ENCODE measurements around the gene POLR3C.
"Not testable (repeated sequence)": the region's sequence is repeated elsewhere in the genome, so short reads cannot be mapped to it uniquely, and the experiment has no call there.

The POLR3C gene

GRCh38 chr1:145824499-145824842 lies 471 bp downstream of the POLR3C start:
- no peak for DNase-seq (ENCODE audit: low read depth)
- peak overlapping the region; percentile 61 for H3K4me3 ChIP-seq (ENCODE audit: low read depth, low read length)
- no peak for TF ChIP-seq CTCF (IDR thresholded peaks at IDR 0.05; ENCODE audit: control insufficient read depth, extremely low read depth, insufficient read depth)

- TF ChIP-seq CTCF (IDR thresholded peaks at IDR 0.05; ENCODE audit: control insufficient read depth, extremely low read depth, insufficient read depth): no peak
- H3K4me3 ChIP-seq (ENCODE audit: low read depth, low read length): no peak overlapping the region
- no peak for DNase-seq (ENCODE audit: low read depth)
Measured at GRCh38 chr1:145826030-145826429, 2.0 kb downstream of the POLR3C start.

GRCh38 chr1:145827966-145828365 lies 4.0 kb downstream of the POLR3C start:
- H3K4me3 ChIP-seq (ENCODE audit: low read depth, low read length): no peak overlapping the region
- no peak for TF ChIP-seq CTCF (IDR thresholded peaks at IDR 0.05; ENCODE audit: control insufficient read depth, extremely low read depth, insufficient read depth)
- no peak for DNase-seq (ENCODE audit: low read depth)

GRCh38 chr1:145828367-145829026 lies 4.5 kb downstream of the POLR3C start:
- DNase-seq (ENCODE audit: low read depth): no peak
- no peak overlapping the region for H3K4me3 ChIP-seq (ENCODE audit: low read depth, low read length)
- TF ChIP-seq CTCF (IDR thresholded peaks at IDR 0.05; ENCODE audit: control insufficient read depth, extremely low read depth, insufficient read depth): no peak

- not testable (repeated sequence) for DNase-seq (ENCODE audit: low read depth); H3K4me3 ChIP-seq (ENCODE audit: low read depth, low read length)
Measured at GRCh38 chr1:145830810-145831209, 6.8 kb downstream of the POLR3C start.

- DNase-seq (ENCODE audit: low read depth): no peak
- H3K4me3 ChIP-seq (ENCODE audit: low read depth, low read length): no peak overlapping the region
- no peak for TF ChIP-seq CTCF (IDR thresholded peaks at IDR 0.05; ENCODE audit: control insufficient read depth, extremely low read depth, insufficient read depth)
Measured at GRCh38 chr1:145837656-145838055, 13.7 kb downstream of the POLR3C start.

GRCh38 chr1:145843031-145843430 lies 19.0 kb downstream of the POLR3C start:
- no peak for DNase-seq (ENCODE audit: low read depth)
- H3K4me3 ChIP-seq (ENCODE audit: low read depth, low read length): no peak overlapping the region
- no peak for TF ChIP-seq CTCF (IDR thresholded peaks at IDR 0.05; ENCODE audit: control insufficient read depth, extremely low read depth, insufficient read depth)

All from LNCaP clone FGC (cell line).